IMR-90 (cell line): ENCODE results near the gene MAP3K15.

Source experiments
- BHLHE40 ChIP-seq: fragments of 150-350 bp; IDR thresholded peaks from 2 replicates; pipeline ENCODE4 v1.6.1; 2016; ENCODE audit warnings: mild to moderate bottlenecking, low read depth, low read length
- CEBPB ChIP-seq: IDR thresholded peaks from 2 replicates; pipeline ENCODE4 v1.6.1; 2012; ENCODE audit warnings: low read depth, low read length, improper control_type of control experiment
- CHD1 ChIP-seq: IDR thresholded peaks from 2 replicates; pipeline ENCODE4 v1.6.1; 2012; ENCODE audit warnings: low read depth, low read length, improper control_type of control experiment
- ELK1 ChIP-seq: fragments of 150-350 bp; IDR thresholded peaks from 2 replicates; pipeline ENCODE4 v1.6.1; 2016; ENCODE audit warnings: low read depth, mild to moderate bottlenecking, low read length, moderate library complexity, borderline replicate concordance
- MAFK ChIP-seq: IDR thresholded peaks from 2 replicates; pipeline ENCODE4 v1.6.1; 2012; ENCODE audit warnings: low read depth, low read length, improper control_type of control experiment
- MXI1 ChIP-seq: IDR thresholded peaks from 2 replicates; pipeline ENCODE4 v1.6.1; 2012; ENCODE audit warnings: low read depth, mild to moderate bottlenecking, low read length, moderate library complexity, borderline replicate concordance
- NFE2L2 ChIP-seq: fragments of 150-350 bp; IDR thresholded peaks from 2 replicates; pipeline ENCODE4 v1.6.1; 2016; ENCODE audit warnings: low read depth, mild to moderate bottlenecking, low read length
- POLR2A ChIP-seq: IDR thresholded peaks from 2 replicates; pipeline ENCODE4 v1.6.1; 2012; ENCODE audit warnings: mild to moderate bottlenecking, low read depth, low read length
- RAD21 ChIP-seq: IDR thresholded peaks from 2 replicates; pipeline ENCODE4 v1.6.1; 2012; ENCODE audit warnings: low read length, improper control_type of control experiment
- RCOR1 ChIP-seq: IDR thresholded peaks from 2 replicates; pipeline ENCODE4 v1.6.1; 2012; ENCODE audit warnings: mild to moderate bottlenecking, low read length, improper control_type of control experiment; ENCODE audit not compliant: insufficient replicate concordance
- RFX5 ChIP-seq: IDR thresholded peaks from 2 replicates; pipeline ENCODE4 v1.8.0; 2012; ENCODE audit warnings: low read depth, mild to moderate bottlenecking, low read length, moderate library complexity
- SMC3 ChIP-seq: fragments of 150-350 bp; IDR thresholded peaks from 2 replicates; pipeline ENCODE4 v1.6.1; 2016; ENCODE audit warnings: low read depth, mild to moderate bottlenecking, antibody characterized with exemption, low read length, moderate library complexity
- TF ChIP-seq, protein P1 (sequence below): conservative IDR thresholded peaks from 2 replicates; pipeline ENCODE4 v1.5.1; 2012; ENCODE audit warnings: mild to moderate bottlenecking, low read depth, low read length, improper control_type of control experiment
- TF ChIP-seq, protein P2 (sequence below): fragments of 150-350 bp; IDR thresholded peaks from 2 replicates; pipeline ENCODE4 v1.6.1; 2017; ENCODE audit warnings: mild to moderate bottlenecking, antibody characterized with exemption, low read length, low read depth

GRCh38 chrX:19462231-19462630 is 53.1 kb downstream of the MAP3K15 start:
- TF ChIP-seq, protein P1, sequence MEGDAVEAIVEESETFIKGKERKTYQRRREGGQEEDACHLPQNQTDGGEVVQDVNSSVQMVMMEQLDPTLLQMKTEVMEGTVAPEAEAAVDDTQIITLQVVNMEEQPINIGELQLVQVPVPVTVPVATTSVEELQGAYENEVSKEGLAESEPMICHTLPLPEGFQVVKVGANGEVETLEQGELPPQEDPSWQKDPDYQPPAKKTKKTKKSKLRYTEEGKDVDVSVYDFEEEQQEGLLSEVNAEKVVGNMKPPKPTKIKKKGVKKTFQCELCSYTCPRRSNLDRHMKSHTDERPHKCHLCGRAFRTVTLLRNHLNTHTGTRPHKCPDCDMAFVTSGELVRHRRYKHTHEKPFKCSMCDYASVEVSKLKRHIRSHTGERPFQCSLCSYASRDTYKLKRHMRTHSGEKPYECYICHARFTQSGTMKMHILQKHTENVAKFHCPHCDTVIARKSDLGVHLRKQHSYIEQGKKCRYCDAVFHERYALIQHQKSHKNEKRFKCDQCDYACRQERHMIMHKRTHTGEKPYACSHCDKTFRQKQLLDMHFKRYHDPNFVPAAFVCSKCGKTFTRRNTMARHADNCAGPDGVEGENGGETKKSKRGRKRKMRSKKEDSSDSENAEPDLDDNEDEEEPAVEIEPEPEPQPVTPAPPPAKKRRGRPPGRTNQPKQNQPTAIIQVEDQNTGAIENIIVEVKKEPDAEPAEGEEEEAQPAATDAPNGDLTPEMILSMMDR = no peak
- TF ChIP-seq, protein P2, sequence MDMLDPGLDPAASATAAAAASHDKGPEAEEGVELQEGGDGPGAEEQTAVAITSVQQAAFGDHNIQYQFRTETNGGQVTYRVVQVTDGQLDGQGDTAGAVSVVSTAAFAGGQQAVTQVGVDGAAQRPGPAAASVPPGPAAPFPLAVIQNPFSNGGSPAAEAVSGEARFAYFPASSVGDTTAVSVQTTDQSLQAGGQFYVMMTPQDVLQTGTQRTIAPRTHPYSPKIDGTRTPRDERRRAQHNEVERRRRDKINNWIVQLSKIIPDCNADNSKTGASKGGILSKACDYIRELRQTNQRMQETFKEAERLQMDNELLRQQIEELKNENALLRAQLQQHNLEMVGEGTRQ = no peak
- TF ChIP-seq POLR2A (no peak), RAD21 (no peak), RFX5 (no peak), ELK1 (no peak), MAFK (no peak), RCOR1 (no peak), SMC3 (no peak), BHLHE40 (no peak), MXI1 (no peak), NFE2L2 (no peak), CEBPB (no peak), CHD1 (no peak)
